Mammary microvascular endothelial cell (primary cell): ENCODE data around the gene CDC20B. TPM values are rescaled to one million over a fixed set of nuclear protein-coding genes. Genes with fewer than 3 reads are reported as not detected.

Experiments used
- total RNA-seq: library from RNA; depleted of rRNA; stranded (reverse); fragments of >200 nt; gene quantifications from 2 replicates; pipeline ENCODE4 v1.2.3, GENCODE V29; 2015

Gene CDC20B, protein sequence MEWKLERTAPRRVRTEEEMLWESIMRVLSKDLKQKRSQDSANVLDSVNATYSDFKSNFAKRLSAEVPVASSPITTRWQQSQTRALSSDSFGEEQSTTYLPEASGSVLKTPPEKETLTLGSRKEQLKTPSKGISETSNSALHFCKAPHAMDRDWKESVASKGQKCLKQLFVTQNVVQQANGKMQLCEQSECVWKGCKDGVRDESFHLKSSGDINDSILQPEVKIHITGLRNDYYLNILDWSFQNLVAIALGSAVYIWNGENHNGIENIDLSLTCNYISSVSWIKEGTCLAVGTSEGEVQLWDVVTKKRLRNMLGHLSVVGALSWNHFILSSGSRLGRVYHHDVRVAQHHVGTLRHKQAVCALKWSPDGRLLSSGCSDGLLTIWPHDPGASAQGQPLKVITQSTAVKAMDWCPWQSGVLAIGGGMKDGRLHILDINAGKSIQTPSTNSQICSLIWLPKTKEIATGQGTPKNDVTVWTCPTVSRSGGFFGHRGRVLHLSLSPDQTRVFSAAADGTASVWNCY
- total RNA-seq: not detected in 2 replicates

DNA sequence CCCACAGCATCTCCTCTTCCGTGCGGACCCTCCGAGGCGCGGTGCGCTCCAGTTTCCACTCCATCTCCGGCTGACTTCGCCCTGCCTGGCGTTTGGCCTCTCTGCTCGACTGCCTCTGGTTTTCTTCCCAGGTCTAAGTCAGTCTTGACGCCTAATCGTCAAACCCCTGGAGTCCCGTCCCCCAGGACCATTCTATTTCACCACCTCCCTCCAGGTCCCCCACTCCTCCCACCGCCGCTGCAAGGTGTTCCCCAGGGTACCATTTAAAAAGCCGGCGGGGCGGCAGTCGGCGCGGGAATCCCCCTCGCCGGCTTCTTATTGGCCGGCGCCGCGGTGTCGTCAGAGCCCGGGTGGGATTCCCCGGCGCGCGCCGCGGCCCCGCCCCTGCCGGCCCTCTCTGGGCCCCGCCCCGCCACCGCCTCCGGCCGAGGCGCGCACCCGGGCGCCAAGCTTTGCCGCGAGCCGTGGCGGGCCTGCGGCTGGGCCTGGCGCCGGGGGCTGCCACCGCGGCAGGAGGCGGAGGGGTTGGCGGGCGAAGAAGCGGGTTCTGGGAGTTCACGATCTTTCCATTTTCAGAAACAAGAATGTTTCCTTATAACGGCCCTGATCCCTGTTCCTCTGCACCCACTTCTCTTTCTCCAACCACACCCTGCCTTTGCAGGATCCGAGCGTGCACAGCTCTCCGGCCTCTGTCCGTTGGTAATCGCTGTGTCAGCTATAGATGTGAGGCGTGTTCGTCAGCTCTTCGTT is at the start of gene CDC20B:
Gene CDC20B (minus strand): TSS at position 241 of the 750 bp plus-strand sequence. CDS start 177 bp downstream, at position 64.

DNA sequence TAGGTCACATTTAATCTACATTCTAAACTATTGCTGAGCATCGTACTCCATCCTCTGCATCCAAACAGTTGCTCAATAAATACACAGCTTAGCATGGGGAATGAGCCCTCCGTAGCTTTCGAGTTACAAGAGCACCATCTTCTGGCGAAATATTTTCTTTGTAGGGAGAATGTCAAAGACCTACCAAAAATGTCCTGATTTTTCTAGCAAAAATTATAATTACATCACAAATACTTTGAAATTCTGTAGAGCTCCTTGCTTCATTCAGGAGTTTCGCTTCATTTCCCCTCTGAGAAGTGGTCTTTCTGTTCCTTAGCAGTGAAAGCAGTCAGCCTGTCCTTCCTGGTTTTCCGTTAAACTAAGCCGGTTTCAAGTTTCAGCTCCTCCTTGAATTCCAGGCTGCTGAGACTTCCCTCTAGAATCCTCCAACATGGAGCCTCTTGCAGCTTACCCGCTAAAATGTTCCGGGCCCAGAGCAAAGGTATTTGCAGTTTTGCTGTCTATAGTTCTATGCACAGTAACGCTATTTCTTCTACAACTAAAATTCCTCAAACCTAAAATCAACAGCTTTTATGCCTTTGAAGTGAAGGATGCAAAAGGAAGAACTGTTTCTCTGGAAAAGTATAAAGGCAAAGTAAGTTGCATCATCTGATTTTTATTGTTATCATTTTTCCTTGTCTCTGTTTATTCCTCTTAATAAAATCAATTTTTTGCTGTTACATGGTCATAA is 13.0 kb downstream of the CDC20B start, which contains the start of gene GPX8:
Gene GPX8 (plus strand): TSS at position 409 of the 730 bp plus-strand sequence. CDS start 22 bp downstream, at position 431.

DNA sequence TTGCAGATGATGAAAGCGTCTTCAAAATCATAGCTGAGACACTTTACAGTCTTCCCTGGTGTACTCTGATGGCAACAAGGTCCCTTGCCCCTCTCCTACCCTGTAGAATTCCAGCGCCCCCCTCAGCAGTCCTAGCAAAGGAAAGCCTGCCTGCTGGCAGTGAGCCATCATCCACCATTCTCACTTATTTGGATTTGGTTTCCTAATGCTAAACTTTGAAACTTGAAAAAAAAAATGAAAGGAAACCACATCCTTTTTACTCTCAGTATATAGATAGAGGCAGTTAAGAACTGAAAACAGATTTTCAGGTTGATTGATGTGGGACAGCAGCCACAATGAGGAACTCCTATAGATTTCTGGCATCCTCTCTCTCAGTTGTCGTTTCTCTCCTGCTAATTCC is 70.6 kb downstream of the CDC20B start, which contains the start of gene GZMA:
Gene GZMA (plus strand): TSS at position 299 of the 400 bp plus-strand sequence. CDS start 37 bp downstream, at position 336.

Other genes with a start within 250 kb of the CDC20B start
- gene ESM1, start 187.6 kb downstream of the CDC20B start, total RNA-seq: 432 and 463 TPM in 2 replicates
- not detected in 2 replicates for gene GZMK, start 148.9 kb downstream of the CDC20B start, total RNA-seq
- not detected in 2 replicates for gene GZMA, start 70.5 kb downstream of the CDC20B start, total RNA-seq
- gene GPX8, start 13.0 kb downstream of the CDC20B start, total RNA-seq: 90.3 and 102 TPM in 2 replicates
- gene MCIDAS, start 54.1 kb upstream of the CDC20B start, total RNA-seq: not detected in 2 replicates
- gene CCNO, start 60.4 kb upstream of the CDC20B start, total RNA-seq: 0.13 and 0.44 TPM in 2 replicates
- gene DHX29, start 134.5 kb upstream of the CDC20B start, total RNA-seq: 27.5 and 28.3 TPM in 2 replicates
- 52.7 and 60.5 TPM in 2 replicates for gene MTREX, start 134.8 kb upstream of the CDC20B start, total RNA-seq